AG20443 (cell line): ENCODE data around the gene LGALS3.
A peak's percentile ranks its signal among the peaks of the same experiment; 100 is the strongest.
"Not testable (repeated sequence)": the region's sequence is repeated elsewhere in the genome, so short reads cannot be mapped to it uniquely, and the experiment has no call there.

Experiments used
- DNase-seq: peaks from one replicate; pipeline ENCODE4 v3.0.0; 2012; ENCODE audit warnings: low spot score, mixed read lengths

The LGALS3 gene

GRCh38 chr14:55129086-55129427 lies at the start of gene LGALS3:
LGALS3 (plus strand) TSS chr14:55129252; CDS start chr14:55137374, 8,122 bp downstream.
- DNase-seq = peak; percentile 95

GRCh38 chr14:55079961-55080360 lies 49.1 kb upstream of the LGALS3 start:
- not testable (repeated sequence) for DNase-seq

GRCh38 chr14:55084401-55085059 lies 44.5 kb upstream of the LGALS3 start:
- DNase-seq = no peak

GRCh38 chr14:55085060-55085660 lies 43.9 kb upstream of the LGALS3 start:
- DNase-seq = no peak

DNA sequence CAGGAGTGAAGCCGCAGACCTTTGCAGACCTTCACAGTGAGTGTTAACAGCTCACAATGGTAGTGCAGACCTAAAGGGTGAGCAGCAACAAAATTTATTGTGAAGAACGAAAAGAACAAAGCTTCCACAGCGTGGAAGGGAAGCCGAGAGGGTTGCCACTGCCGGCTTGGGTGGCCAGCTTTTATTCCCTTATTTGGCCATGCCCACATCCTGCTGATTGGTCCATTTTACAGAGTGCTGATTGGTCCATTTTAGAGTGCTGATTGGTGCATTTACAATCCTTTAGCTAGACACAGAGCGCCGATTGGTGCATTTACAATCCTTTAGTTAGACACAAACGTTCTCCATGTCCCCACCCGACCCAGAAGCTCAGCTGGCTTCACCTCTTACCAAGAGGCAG lies 42.1 kb upstream of the LGALS3 start:
- no peak for DNase-seq

DNA sequence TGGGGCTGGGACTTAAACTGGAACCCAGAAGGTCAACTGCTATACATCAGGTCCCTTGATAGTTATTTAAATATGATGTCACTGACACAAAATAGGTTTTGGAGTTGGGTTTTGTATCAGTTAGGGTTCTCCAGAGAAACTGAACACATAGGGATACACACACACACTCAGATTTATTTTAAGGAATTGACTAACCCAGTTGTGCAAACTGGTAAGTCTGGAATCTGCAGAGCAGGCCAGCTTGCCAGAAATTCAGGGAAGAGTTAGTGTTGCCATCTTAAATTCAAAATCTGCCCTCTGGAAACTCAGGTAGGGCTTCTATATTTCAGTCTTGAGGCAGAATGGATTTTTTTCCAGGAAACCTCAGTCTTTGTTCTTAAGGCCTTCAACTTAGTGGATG lies 40.7 kb upstream of the LGALS3 start:
- DNase-seq = no peak

GRCh38 chr14:55092341-55092740 lies 36.7 kb upstream of the LGALS3 start:
- DNase-seq = peak; percentile 48

GRCh38 chr14:55094292-55095157 lies 34.5 kb upstream of the LGALS3 start:
- no peak for DNase-seq

- no peak for DNase-seq
These were observed 31.0 kb upstream of the LGALS3 start for GRCh38 chr14:55097881-55098560.

GRCh38 chr14:55098561-55098898 lies 30.5 kb upstream of the LGALS3 start:
- no peak for DNase-seq

- peak; percentile 34 for DNase-seq
These were observed 29.3 kb upstream of the LGALS3 start for GRCh38 chr14:55099756-55100155.

- DNase-seq = no peak
These were observed 27.4 kb upstream of the LGALS3 start for GRCh38 chr14:55101698-55102097.

GRCh38 chr14:55102141-55102621 lies 26.9 kb upstream of the LGALS3 start:
- DNase-seq = peak; percentile 92

DNA sequence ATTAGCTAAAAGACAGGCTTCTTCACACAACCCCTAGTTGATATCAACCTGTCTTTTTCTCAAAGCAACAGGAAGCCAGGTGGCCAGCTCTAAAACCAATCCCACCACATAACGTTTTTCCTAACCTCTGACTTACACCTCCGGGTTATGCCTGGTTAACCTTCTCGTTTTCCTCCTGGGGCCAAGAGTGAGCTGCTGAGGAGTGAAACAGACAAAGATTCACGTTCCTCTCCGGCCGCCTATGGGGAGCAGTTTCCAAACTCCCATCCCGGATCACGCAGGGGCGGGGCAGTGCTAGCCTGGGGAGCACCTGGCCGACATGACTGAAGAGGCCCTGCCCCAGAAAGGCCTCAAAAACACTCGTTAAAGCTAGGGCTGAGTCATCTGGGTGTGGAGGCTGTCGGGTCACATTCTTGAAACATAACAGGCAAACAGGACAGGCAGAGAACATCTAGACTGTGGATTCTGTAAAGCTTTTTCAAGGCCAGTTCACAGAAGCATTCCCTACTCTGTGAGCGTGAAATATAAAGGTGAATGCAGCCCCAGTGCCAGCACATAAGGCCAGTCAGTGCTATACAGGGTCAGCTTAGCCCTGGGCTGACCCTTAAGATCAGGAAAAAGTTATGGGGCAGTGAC lies 25.9 kb upstream of the LGALS3 start:
- DNase-seq = peak; percentile 86

DNA sequence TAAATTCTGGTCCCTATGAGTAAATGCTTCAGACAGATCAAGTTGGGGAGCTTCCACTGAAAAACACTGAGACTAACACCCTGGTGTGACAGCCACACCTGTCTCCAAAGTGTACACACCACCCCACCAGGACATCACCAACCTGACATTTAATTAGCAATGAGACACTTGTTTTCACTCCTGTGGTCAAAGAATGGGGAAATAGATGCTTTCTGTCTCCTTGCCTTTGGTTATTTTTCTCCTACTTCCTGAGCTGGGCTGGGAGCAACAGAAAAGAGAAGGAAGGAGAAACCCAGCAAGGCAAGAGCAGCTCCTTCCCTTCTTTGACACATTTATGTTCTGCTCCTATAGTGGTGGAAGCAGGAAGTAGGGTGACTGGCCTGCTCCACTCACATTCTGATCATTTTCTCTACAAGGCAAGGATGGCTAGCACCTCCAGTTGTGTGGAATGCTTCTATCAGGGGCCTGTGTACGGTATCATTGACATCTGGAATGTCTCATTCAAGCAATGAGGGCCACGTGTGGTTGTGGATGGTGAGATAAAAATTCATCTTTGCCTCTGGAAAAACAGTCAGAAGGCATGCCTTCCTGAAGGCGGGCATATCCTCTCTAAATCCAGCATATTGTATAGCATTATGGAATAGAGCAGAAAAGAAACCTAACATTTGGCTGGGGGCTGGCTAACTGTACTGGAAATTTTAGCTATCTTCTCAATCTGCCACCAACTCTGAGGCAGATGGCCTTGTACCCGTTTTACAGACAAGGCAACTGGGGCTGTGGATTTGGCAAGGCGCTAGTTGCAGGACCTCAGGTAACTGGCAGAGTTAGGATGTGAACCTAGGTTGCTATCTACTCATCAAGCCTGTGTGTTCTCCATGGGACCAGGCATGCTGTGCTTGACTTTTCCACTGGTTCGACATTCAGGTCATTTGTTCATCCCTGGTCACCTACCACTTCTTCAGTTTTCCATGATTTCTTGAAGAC lies 24.8 kb upstream of the LGALS3 start:
- no peak for DNase-seq

GRCh38 chr14:55105991-55106390 lies 23.1 kb upstream of the LGALS3 start:
- DNase-seq = no peak

DNA sequence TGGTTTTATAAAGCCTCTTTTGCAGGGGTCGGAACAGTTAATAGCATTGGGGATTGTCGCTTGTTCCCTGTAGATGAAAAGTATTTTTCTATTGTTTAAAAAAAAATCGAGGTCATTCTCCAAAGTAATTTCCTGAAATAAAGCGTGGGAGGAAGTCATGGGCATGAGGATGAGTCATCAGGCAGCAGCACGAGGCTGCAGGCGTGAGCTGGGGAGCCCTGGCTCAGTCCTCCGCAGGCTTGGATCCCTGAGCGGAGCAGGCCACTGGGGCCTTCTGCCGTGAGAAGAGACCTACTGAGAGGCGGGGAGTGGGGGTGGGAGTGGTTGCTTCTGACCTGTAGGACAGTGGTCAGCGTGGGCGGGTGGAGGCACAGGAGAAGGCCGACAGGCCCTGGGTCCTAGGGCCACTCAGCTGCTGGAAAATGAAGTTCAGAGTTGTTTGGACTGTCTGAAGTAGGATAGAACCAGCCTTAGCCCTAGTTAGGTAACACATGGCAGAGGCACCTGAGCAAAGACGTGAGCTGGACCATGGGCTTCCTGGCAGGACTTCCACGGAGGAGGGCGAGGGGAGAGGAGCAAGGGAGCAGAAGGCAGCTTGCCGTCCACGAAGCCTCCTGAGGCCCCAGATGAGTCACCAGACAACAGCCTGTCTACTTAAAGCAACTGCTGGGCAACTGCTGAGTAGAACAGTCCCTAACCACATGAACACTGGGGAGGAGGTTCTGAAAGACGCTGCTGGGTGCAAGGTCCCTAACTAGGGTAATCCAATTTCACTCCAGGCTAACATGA lies 21.1 kb upstream of the LGALS3 start:
- peak; percentile 96 for DNase-seq

- DNase-seq = no peak
These were observed 19.2 kb upstream of the LGALS3 start for GRCh38 chr14:55109836-55110235.

DNA sequence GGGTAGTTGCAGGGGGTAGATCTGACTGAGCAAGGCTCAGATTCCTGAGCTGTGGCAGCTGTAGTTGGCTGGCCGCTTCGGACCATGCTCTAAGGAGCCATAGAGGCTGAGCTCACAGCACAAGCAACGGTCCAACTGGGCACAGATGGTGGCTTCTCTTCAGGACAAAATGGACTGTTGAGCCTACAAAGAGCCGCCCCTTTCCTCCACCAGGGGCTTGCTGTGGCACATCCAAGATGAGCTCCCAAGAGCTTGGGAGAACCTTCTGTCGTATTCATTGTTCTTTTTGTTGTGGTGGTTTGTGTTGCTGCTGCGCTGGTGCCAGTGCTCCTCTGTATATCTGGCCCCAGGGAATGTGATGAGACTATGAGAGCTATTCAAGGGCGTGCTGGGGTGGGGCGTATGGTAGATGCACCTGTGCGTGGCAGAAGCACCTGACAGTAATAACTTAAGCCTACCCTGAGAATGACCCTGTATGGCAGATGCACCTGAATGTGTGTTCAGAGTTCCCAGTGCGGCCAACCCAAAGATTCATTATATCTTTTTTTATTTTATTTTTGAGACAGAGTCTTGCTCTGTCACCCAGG lies 17.8 kb upstream of the LGALS3 start:
- DNase-seq = no peak

DNA sequence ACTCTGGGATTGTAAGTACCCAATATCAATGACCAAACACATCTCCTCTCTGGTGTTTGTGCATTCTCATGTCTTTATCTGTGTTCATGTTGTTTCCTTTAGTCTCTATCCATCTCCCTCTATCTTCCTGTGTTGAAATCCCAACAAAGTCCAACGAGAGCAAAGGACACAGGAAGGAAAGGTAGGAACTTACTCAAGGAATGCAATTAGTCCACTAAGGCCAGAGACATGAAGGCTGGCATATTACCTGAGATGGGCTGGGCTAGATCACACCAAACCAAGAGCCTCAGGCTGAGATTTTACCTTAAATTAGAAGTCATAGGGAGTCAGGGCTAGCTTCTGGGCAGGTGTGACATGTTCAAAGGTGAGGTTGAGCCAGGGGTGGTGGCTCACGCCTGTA lies 14.3 kb upstream of the LGALS3 start:
- no peak for DNase-seq
